ENCODE results near the gene CT47C1.

DNA sequence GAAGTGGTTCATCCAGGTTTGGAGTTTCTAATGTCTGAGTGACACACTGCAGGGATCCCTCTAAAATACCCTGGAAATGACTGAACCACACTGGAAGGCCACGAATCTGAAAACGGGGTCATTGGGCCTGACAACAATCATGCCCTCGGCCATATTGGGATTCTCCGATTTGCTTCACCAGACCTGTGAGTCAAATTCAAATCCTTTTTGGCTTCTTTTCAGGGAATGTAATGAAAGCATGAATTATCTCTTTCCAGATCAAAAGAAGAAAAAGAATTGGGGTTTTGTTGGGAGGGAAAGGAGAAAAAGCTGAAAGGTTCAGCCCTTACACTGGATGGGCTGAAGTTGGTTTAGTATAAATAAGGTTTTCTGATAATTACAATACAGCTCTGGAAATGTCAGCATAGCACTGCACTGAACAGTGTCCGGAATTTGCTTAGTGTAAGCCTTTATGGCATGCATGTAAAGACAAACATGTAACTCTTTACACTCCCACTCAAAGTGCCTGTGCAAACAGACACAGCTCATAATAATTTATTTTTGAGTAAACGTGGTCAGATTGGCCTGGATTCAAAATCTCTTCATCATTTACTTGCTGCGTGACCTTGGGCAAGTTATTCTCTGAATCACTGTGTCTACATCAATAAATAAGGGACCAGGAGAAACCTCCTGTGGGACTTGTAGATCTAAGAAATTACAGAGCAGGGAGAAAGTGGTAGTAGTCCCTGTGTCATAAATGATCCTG is 21.4 kb downstream of the CT47C1 start:
- TF ChIP-seq RAD21 (CRISPR knock-in tag; conservative IDR thresholded peaks at IDR 0.05 in 1 of 2, IDR thresholded peaks at IDR 0.05 in 1 of 2) (no peak), POLR2A (conservative IDR thresholded peaks at IDR 0.05) (no peak), CEBPB (tag; IDR thresholded peaks at IDR 0.05) (no peak), ZNF764 (CRISPR knock-in tag; IDR thresholded peaks at IDR 0.05; ENCODE audit: low read depth) (no peak), MEF2A (IDR thresholded peaks at IDR 0.05; ENCODE audit: control insufficient read depth, low read depth, low read length) (no peak), HMGN3 (IDR thresholded peaks at IDR 0.05; ENCODE audit: borderline replicate concordance, extremely low read depth, insufficient read length, low read depth, low read length) (no peak), SAFB2 (IDR thresholded peaks at IDR 0.05; ENCODE audit: borderline replicate concordance, low read depth, low read length, severe bottlenecking) (no peak), GATAD2A (IDR thresholded peaks at IDR 0.05) (no peak)
- TF ChIP-seq, protein P1, sequence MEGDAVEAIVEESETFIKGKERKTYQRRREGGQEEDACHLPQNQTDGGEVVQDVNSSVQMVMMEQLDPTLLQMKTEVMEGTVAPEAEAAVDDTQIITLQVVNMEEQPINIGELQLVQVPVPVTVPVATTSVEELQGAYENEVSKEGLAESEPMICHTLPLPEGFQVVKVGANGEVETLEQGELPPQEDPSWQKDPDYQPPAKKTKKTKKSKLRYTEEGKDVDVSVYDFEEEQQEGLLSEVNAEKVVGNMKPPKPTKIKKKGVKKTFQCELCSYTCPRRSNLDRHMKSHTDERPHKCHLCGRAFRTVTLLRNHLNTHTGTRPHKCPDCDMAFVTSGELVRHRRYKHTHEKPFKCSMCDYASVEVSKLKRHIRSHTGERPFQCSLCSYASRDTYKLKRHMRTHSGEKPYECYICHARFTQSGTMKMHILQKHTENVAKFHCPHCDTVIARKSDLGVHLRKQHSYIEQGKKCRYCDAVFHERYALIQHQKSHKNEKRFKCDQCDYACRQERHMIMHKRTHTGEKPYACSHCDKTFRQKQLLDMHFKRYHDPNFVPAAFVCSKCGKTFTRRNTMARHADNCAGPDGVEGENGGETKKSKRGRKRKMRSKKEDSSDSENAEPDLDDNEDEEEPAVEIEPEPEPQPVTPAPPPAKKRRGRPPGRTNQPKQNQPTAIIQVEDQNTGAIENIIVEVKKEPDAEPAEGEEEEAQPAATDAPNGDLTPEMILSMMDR (IDR thresholded peaks at IDR 0.05 in 2 of 3, conservative IDR thresholded peaks at IDR 0.05 in 1 of 3; ENCODE audit: insufficient read depth in 2 of 3, low read depth in 1 of 3, low read length in 3 of 3) = no peak

Measured in K562 (cell line).